Endodermal cell (in vitro differentiated cells): ENCODE data around the gene ALOX12. TPM values are rescaled to one million over a fixed set of nuclear protein-coding genes. Genes with fewer than 3 reads are reported as not detected.

ENCODE experiments used
- DNase-seq: peaks from one replicate; pipeline ENCODE4 v3.0.0-alpha.2; 2017
- H3K27ac ChIP-seq: 2 replicates; pipeline ENCODE4 v1.5.1; 2013; ENCODE audit warnings: mild to moderate bottlenecking, low read depth, low read length, moderate library complexity
- H3K27me3 ChIP-seq: 2 replicates; pipeline ENCODE4 v1.6.1; 2013; ENCODE audit warnings: mild to moderate bottlenecking, low read length, moderate library complexity; ENCODE audit not compliant: insufficient read depth, control insufficient read depth, poor library complexity, severe bottlenecking
- H3K36me3 ChIP-seq: 2 replicates; pipeline ENCODE4 v1.7.0; 2013; ENCODE audit warnings: mild to moderate bottlenecking, low read length, moderate library complexity; ENCODE audit not compliant: control insufficient read depth, insufficient read depth
- H3K4me1 ChIP-seq: one replicate; pipeline ENCODE4 v1.7.0; 2013; ENCODE audit warnings: low read length; ENCODE audit not compliant: control insufficient read depth, insufficient read depth
- H3K4me3 ChIP-seq: 2 replicates; pipeline ENCODE4 v1.5.1; 2013; ENCODE audit warnings: mild to moderate bottlenecking, low read length, moderate library complexity
- H3K9ac ChIP-seq: 2 replicates; pipeline ENCODE4 v1.6.1; 2013; ENCODE audit warnings: mild to moderate bottlenecking, low read length, moderate library complexity; ENCODE audit not compliant: poor library complexity, severe bottlenecking; ENCODE audit errors: extremely low read depth
- H3K9me3 ChIP-seq: 2 replicates; pipeline ENCODE4 v1.6.1; 2013; ENCODE audit warnings: mild to moderate bottlenecking, low read length, moderate library complexity; ENCODE audit not compliant: control insufficient read depth
- H3K27ac Mint-ChIP-seq: 2 replicates; pipeline ENCODE4 v1.8.0; 2020; ENCODE audit warnings: mixed read lengths
- H3K27me3 Mint-ChIP-seq: 2 replicates; pipeline ENCODE4 v1.8.0; 2021; ENCODE audit warnings: mild to moderate bottlenecking, mixed read lengths; ENCODE audit not compliant: insufficient read depth
- H3K36me3 Mint-ChIP-seq: 2 replicates; pipeline ENCODE4 v1.8.0; 2020; ENCODE audit warnings: low read depth, mixed read lengths
- H3K4me1 Mint-ChIP-seq: 2 replicates; pipeline ENCODE4 v1.8.0; 2020; ENCODE audit warnings: mixed read lengths
- H3K4me3 Mint-ChIP-seq: 2 replicates; pipeline ENCODE4 v1.8.0; 2020; ENCODE audit warnings: mild to moderate bottlenecking, moderate library complexity, mixed read lengths
- H3K9me3 Mint-ChIP-seq: 2 replicates; pipeline ENCODE4 v1.8.0; 2020; ENCODE audit warnings: mild to moderate bottlenecking, mixed read lengths
- CTCF ChIP-seq: fragments of 200-600 bp; sonication (generic); conservative IDR thresholded peaks from 2 replicates; pipeline ENCODE4 v1.5.0; 2021; ENCODE audit warnings: antibody characterized with exemption, mild to moderate bottlenecking
- WGBS, 2 experiments: methylation state at CpG; one replicate each; pipeline versions ENCODE4 v1.1.5 to v1.1.7; 2013; ENCODE audit warnings: missing lambda C conversion rate in 2 of 2, mixed read lengths in 1 of 2; ENCODE audit not compliant: insufficient coverage in 1 of 2, insufficient read length in 1 of 2; 5-methylcytosine and 5-hydroxymethylcytosine counted together
- total RNA-seq, 2 donors: library from RNA; stranded (reverse); fragmentation: NEBNext Ultra II Directional in 1 of 2; extraction: Animal tissue kit (Norgen Biotek cat#: 25700) in 1 of 2; gene quantifications; 2 replicates in 1 of 2; 3 replicates in 1 of 2; pipeline ENCODE4 v1.2.1, GENCODE V29; 2021

The ALOX12 gene
- total RNA-seq, 2 donors from 2014 or later, result 0.46 to 0.92 TPM

- no peak overlapping the region for H3K27ac ChIP-seq
- H3K9ac ChIP-seq, result no peak overlapping the region
- H3K4me3 ChIP-seq, result no peak overlapping the region
- no peaks in the 10 kb centered on the region for H3K9me3 Mint-ChIP-seq
- peaks cover 16% of the 10 kb centered on the region for H3K27me3 ChIP-seq
- peaks cover 30% of the 10 kb centered on the region for H3K4me1 Mint-ChIP-seq
- peaks cover 3% of the 10 kb centered on the region for H3K36me3 ChIP-seq
- no peak overlapping the region for H3K27ac Mint-ChIP-seq
- peaks cover 18% of the 10 kb centered on the region for H3K36me3 Mint-ChIP-seq
- H3K27me3 Mint-ChIP-seq, result peaks cover 17% of the 10 kb centered on the region
- H3K4me3 Mint-ChIP-seq, result no peak overlapping the region
- TF ChIP-seq CTCF, result no peak
- DNase-seq, result peak; percentile 48
- H3K4me1 ChIP-seq, result no peaks in the 10 kb centered on the region
- WGBS, 2 experiments, result 92 to 93% methylated on average over 11 to 20 of the region's 20 CpGs
- no peaks in the 10 kb centered on the region for H3K9me3 ChIP-seq
These were observed 21.3 kb downstream of the ALOX12 start for GRCh38 chr17:7016886-7017826.

GRCh38 chr17:7017827-7018200 is 22.0 kb downstream of the ALOX12 start:
- Mint-ChIP-seq H3K27ac (peak overlapping the region; percentile 74), H3K4me1 (peaks cover 30% of the 10 kb centered on the region), H3K9me3 (no peaks in the 10 kb centered on the region), H3K4me3 (no peak overlapping the region), H3K36me3 (peaks cover 18% of the 10 kb centered on the region), H3K27me3 (peaks cover 24% of the 10 kb centered on the region)
- Histone ChIP-seq H3K27ac (no peak overlapping the region), H3K9me3 (no peaks in the 10 kb centered on the region), H3K36me3 (peaks cover 3% of the 10 kb centered on the region), H3K9ac (no peak overlapping the region), H3K4me1 (no peaks in the 10 kb centered on the region), H3K27me3 (peaks cover 23% of the 10 kb centered on the region), H3K4me3 (no peak overlapping the region)
- 95% methylated on average over 6 to 12 of the region's 12 CpGs for WGBS, 2 experiments
- peak; percentile 45 for DNase-seq
- no peak for TF ChIP-seq CTCF

- peak overlapping the region; percentile 23 for H3K27ac Mint-ChIP-seq
- peaks cover 30% of the 10 kb centered on the region for H3K27me3 Mint-ChIP-seq
- Histone ChIP-seq H3K27ac (no peak overlapping the region), H3K9me3 (no peaks in the 10 kb centered on the region), H3K36me3 (peaks cover 3% of the 10 kb centered on the region), H3K4me1 (no peaks in the 10 kb centered on the region), H3K27me3 (peaks cover 29% of the 10 kb centered on the region), H3K4me3 (no peak overlapping the region), H3K9ac (no peak overlapping the region)
- DNase-seq, result peak; percentile 52
- H3K9me3 Mint-ChIP-seq, result peaks cover 5% of the 10 kb centered on the region
- no peak overlapping the region for H3K4me3 Mint-ChIP-seq
- 80 to 88% methylated on average over 2 to 10 of the region's 10 CpGs for WGBS, 2 experiments
- TF ChIP-seq CTCF, result no peak
- H3K36me3 Mint-ChIP-seq, result peaks cover 16% of the 10 kb centered on the region
- peaks cover 28% of the 10 kb centered on the region for H3K4me1 Mint-ChIP-seq
These were observed 22.6 kb downstream of the ALOX12 start for GRCh38 chr17:7018331-7018964.
